Cerebellar cortex (tissue), 1 donor: ENCODE results near the gene DOK1.

Source experiments
- DNase-seq: peaks from one replicate; pipeline ENCODE4 v3.0.0-alpha.2; 2015; ENCODE audit warnings: low spot score

DOK1 gene

GRCh38 chr2:74603282-74604000 lies 48.9 kb downstream of the DOK1 start:
- no peak for DNase-seq

GRCh38 chr2:74606927-74607326 lies 52.4 kb downstream of the DOK1 start:
- DNase-seq: peak; percentile 15
